Astrocyte of the spinal cord (primary cell): Measurements from ENCODE around the gene MYCBP2.
A peak's percentile ranks its signal among the peaks of the same experiment; 100 is the strongest.

ENCODE experiments used
- DNase-seq: peaks from one replicate; pipeline ENCODE4 v3.0.0; 2011; ENCODE audit warnings: low read depth, low spot score
- H3K4me3 ChIP-seq: 2 replicates; pipeline ENCODE4 v1.5.1; 2011; ENCODE audit warnings: low read depth, mild to moderate bottlenecking, low read length, moderate library complexity
- in situ Hi-C: cut with HindIII; loops from 2 replicates; pipeline ENCODE4 v1.10.0; 2017; ENCODE audit warnings: low sequenced_read_pairs
- TF ChIP-seq, protein P1 (sequence below): IDR thresholded peaks from 2 replicates; pipeline ENCODE4 v1.5.1; 2012; ENCODE audit warnings: low read depth, mild to moderate bottlenecking, low read length, inconsistent platforms

Gene MYCBP2

DNA sequence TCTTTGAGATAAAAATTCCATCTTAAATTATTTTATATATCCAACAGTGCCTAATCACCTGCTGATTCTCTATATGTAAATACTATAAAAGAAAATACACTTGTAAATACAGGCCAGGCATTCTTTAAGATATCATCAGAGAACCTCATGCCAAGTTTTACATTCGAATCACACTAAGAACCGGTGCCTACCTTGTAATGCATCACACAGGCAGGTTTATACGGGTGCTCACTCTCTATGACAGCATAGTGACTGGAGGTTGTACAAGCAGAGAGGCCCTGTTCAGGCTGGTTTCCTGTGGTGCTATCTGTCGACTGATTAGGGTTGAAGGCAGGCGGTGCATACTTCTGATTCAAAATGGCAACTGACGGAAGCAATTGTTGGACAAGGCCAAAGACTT lies 158.7 kb downstream of the MYCBP2 start:
- no peak for DNase-seq
- TF ChIP-seq, protein P1, sequence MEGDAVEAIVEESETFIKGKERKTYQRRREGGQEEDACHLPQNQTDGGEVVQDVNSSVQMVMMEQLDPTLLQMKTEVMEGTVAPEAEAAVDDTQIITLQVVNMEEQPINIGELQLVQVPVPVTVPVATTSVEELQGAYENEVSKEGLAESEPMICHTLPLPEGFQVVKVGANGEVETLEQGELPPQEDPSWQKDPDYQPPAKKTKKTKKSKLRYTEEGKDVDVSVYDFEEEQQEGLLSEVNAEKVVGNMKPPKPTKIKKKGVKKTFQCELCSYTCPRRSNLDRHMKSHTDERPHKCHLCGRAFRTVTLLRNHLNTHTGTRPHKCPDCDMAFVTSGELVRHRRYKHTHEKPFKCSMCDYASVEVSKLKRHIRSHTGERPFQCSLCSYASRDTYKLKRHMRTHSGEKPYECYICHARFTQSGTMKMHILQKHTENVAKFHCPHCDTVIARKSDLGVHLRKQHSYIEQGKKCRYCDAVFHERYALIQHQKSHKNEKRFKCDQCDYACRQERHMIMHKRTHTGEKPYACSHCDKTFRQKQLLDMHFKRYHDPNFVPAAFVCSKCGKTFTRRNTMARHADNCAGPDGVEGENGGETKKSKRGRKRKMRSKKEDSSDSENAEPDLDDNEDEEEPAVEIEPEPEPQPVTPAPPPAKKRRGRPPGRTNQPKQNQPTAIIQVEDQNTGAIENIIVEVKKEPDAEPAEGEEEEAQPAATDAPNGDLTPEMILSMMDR = no peak
- H3K4me3 ChIP-seq = no peak overlapping the region
- in situ Hi-C loops = no loop called here

DNA sequence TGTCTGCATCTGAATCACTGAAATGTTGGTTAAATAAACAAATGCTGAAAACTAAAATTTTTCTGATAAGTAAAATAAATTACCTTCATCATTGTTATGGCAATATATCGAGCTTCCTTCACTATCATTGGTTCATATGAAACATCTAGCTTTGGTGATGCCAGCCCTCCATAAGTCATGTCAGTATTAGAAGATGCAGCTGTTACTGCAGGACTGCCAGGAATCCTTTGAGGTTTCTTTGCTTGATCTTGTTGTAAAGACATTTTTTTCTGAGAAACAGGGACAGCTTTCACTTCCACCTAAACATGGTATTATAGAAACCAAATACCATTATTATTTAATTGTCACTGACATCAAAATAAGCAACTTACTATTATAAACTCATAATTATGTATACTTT lies 176.2 kb downstream of the MYCBP2 start:
- in situ Hi-C loops = no loop called here
- TF ChIP-seq, protein P1 = no peak
- H3K4me3 ChIP-seq = no peak overlapping the region
- no peak for DNase-seq

DNA sequence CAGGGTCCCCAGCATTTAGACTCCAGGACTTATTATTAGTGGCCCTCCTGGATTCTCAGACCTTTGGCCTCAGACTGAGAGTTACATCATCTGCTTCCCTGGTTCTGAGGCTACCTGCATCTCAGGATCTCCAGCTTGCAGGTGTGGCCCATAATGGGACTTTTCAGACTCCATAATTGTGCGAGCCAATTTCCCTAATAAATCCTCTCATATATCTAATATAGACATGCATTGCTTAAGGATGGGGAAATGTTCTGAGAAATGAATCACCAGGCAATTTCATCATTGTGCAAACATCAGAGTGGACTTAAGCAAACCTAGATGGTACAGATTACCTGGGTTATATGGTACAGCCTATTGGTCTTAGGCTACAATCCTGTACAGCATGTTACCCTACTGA lies 183.5 kb downstream of the MYCBP2 start:
- H3K4me3 ChIP-seq = no peak overlapping the region
- in situ Hi-C loops = no loop called here
- TF ChIP-seq, protein P1 = no peak
- no peak for DNase-seq

DNA sequence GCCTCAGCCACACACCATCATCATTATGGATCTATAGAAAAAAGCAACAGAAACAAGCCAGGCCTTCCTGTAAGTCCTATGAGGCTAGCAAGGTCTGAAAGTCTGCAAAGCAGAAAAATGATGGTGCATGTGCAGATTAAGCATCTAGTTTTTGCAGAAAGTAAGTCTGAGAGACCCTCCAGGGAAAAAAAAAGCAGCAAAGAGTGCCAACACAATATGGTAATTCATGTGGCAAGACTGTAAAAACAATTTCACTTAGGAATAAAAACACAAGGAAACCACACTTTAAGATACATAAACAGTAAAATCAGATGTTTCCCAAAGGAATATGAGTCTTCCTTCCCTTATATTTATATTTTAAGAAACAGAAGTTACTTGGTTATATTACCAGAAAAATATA lies 187.6 kb downstream of the MYCBP2 start:
- no peak overlapping the region for H3K4me3 ChIP-seq
- peak; percentile 57 for DNase-seq
- TF ChIP-seq, protein P1 = no peak
- in situ Hi-C loops = no loop called here

DNA sequence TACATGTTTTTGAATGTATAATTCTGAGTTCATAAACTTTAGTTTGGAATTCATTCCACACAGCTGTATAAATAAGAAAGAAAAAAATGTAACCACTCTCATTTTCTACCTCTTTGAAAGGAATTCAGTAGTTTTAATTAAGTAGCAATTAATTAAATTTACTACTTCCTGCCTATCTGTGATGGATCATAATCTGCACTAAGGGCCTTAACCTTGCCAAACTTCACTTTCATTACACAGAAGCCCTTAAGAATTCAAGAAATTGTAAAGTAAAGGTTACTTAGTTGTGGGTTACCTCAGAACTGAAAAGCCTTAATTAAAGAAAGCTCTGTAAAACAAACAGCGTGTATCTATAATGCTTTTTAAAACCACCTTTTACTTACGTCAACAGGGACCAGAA lies 188.1 kb downstream of the MYCBP2 start:
- H3K4me3 ChIP-seq = no peak overlapping the region
- DNase-seq = no peak
- in situ Hi-C loops = no loop called here
- TF ChIP-seq, protein P1 = no peak

DNA sequence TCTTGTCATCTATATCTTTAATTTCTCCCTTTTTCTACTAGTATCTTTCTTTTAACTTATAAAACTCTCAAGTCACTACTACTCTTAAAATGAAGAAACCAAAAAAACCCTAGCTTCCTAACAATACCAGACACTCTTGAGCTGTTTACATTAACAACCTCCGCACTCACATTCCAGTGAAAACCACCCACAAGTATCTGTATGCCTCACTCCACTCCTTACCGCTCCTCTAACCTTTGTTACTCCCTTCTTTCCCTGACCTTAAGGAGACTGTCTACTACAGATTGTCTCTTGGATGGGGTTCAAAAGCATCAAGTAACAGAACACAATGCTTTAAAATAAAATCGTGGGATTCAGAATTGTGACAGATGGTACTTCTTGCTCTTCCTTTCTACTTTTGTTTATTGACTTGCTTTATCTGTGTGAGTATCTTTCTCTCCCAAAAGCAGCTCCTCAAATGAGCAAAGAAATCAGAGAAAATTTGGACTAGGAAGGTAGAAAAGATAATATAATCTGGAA lies 189.9 kb downstream of the MYCBP2 start:
- DNase-seq = peak; percentile 84
- in situ Hi-C loops = no loop called here
- TF ChIP-seq, protein P1 = no peak
- H3K4me3 ChIP-seq = no peak overlapping the region

DNA sequence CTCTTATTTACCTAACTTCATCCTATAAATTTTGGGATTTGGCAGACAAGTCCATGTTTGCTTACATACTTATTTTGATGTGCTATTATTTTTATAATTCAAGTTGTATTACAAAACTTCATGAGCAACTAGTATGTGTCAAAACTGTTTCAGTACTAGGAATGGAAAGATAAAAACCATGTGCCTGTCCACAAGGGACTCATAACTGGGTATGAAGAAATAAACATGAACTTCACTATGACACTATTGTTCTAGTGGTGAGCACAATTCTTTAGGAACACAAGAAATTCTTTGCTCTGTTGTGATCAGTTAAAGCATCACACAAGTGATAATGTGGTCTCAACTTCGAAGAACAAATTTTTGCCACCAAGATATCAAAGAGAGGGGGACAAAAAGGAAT lies 202.5 kb downstream of the MYCBP2 start:
- TF ChIP-seq, protein P1 = no peak
- in situ Hi-C loops = no loop called here
- no peak overlapping the region for H3K4me3 ChIP-seq
- DNase-seq = no peak
